Stimulated activated CD8-positive, alpha-beta memory T cell treated with anti-CD3 and anti-CD28 coated beads, Interleukin-15, amount 100 ng/mL, for 4 hours (primary cell): ENCODE measurements around the gene ANTXR2.

Experiments used
- DNase-seq, 2 donors: peaks; one replicate each; pipeline ENCODE4 v3.0.0-alpha.2; 2020; ENCODE audit warnings: low read depth in 2 of 2

ANTXR2 gene

DNA sequence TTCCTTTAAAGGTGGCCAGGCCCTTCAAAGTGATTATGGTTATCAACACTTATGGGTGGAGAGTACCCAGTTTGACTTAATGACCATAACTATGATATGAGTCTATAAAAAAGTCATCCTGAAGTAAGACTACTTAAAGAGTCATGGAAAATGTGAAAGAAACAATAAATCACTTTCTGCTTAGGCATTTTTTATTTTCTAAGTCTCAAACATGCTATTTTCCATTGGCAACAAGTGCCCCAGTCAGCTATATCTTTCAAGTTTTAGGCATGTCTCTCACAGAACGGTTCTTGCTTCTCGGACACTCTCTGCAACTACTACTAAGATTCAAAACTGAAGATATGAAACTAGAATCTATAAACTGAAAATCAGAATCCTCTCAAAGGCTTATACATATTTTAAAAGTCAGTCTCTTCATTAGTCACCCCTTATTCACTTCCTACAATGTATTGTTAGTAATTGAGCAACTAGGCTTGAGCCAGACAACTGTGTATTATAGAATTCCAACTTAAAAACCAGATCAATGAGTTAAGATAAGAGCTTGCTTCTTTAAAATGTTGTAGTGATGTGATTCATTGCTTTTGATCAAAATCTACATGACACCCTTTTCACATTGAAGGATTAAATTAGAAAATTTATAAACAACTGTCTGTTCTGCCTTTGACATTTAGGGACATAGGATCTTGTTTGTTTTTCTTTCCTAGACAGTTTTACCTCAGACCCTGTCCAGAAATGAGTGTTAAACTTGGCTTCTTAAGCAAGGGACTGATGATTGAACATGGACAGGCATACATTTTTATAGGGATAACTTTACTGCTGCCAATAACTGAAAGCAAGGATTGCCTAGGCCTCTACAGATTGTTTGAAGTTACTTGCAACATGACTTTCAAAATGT lies 2.9 kb downstream of the ANTXR2 start:
- DNase-seq = no peak

DNA sequence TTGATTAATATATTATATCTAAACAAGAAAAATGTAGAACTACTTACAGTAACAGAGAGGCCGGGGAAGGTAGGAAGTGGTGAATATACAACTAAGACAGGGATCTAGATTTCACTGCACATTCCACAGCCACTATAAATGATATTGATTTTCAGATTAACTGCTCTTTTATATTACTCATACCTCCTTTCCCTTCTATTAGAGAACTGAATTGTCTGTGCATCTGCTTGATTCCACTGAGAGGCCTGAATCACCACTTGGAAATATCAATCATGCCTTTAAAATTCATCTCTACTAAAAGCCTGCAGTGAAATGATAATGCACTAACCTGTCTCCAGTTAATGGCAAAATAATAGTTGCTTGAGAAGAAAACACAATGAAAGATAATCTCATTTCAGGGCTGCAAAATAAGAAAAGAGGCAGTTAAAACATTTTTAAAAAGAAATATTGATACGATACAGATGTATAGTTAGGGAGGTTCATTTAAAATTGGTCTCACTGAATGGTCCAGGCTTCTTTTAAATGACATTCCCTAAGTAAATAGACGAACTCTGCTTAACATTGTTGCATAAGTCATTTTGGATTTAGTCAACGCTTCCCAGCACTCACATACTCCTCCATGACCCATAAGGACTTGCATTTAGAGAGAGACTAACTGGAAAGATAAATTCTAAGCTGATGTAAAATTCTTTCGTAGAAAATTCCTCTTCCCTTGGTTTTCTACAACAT lies 3.8 kb downstream of the ANTXR2 start:
- DNase-seq = no peak

DNA sequence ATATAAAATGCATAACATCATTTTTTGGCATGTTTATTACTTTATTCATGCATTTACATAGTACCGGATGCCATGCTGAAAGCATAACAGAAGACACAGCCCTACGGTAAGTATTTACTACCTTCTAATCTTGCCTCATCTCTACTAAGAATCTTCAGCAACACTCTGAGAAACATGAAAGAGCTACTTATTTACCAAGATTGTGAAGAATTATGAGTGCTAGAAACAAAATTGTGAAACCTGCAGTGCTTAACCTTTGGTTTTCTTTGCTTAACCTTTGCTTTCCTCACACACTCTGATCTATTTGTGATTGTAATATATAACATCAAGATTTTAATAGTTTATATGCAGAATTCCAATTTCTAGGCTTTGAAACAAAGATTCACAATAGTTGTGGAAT lies 7.4 kb downstream of the ANTXR2 start:
- DNase-seq = no peak

DNA sequence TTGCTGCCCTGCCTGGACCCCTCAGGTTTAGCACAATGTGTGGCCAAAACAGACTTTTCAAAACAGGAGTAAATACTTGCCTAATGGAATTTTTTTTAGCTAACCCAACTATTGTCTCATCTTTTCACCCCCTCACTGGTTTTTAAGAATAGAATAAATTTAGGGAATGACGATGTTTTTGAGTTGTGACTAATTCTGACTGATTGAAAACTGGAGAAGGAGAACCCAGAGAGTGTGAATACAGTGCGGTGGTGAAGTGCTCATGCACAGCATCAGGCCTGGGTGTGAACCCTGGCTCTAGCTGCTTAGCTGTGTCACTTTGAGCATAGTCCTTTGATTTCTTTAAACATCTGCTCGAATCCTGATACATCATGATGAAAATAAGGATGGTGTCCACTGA lies 10.5 kb downstream of the ANTXR2 start:
- DNase-seq = no peak

DNA sequence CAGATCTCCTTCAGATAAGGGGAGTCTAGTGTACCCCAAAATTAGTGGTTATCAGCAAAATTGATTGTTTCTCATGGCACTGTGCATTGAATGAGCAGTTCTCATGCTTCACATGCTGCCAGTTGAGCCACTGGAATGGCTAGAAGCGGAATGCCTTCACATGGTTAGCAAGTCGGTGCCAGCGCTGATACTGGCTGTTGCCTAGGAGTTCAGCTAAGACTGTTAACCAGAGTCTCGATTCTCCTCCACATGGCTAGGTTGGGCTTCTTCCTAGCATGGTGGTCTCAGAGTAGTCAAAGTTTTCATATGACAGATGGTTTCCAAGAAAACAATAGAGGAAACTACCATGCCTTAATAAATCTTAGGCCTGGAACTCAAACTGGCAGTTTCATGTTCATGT lies 12.2 kb downstream of the ANTXR2 start:
- no peak for DNase-seq

DNA sequence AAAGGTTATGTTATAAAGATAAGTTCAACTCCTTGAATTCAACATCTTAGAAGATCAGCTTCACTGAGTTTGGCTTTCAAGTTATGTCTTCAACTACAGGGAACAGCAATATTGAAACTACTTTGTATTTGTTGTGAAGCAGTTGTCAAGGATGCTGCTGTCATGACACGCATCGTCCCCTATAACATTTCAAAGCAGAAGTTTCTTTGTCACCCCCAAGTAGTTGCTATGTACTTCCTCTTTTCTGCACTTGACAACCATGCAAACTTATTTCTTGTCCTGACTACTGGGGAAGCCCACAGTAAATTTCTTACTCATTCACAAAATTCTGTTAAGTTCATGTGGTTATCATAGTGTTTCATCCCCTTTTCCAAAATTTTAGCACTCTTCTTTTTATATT lies 14.3 kb downstream of the ANTXR2 start:
- no peak for DNase-seq

DNA sequence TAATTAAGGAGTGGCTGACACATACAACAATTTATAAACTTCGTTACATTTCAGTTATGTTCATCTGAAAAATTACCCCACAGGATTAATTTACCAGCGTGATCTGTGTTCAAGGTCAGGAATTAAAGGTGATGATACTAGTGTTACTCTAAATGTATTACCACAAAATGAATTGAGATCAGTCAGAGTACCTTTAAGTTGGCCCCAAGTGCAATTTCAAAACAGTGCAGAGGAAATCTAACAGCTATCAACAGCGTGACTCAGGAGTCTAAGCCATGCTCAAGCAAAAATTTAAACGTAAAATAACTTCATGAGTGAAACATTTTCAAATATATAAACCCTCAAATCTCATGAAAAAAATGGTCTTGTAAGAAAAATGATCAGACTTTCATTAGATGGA lies 18.7 kb downstream of the ANTXR2 start:
- DNase-seq = no peak

DNA sequence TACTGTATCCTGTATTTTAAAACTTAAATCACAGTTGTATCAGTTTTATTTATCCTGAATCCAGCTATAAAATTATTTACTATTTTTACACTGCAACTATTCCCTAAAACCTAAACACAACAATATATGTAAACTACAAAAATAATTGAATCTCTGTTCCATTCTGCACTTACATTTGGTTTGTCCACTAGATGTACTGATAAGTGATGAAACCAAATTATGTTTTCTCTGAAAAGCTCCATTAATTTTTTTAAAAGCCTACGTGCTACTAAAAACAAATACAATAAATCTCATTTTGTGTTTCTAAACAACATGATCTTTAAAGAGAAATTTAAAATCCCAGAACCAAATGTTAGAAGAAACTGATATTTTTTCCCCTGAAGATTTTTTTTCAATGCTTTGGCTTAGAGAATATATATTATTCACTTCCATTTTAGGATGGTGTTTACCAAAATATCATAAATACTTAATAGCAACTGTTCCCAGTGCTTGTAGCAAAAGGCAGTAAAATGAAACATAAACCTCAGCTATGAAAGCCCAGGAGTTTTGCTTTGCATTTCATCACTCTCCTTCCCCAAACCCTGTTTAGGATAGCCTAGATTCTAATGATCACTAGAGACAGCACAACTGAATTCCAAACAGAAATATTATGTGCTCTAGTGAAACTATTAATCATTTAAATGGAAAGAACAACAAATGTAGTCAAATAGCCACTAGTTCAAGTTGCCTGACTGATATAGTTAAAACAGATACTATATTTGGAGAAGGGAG lies 19.7 kb downstream of the ANTXR2 start:
- DNase-seq = no peak

DNA sequence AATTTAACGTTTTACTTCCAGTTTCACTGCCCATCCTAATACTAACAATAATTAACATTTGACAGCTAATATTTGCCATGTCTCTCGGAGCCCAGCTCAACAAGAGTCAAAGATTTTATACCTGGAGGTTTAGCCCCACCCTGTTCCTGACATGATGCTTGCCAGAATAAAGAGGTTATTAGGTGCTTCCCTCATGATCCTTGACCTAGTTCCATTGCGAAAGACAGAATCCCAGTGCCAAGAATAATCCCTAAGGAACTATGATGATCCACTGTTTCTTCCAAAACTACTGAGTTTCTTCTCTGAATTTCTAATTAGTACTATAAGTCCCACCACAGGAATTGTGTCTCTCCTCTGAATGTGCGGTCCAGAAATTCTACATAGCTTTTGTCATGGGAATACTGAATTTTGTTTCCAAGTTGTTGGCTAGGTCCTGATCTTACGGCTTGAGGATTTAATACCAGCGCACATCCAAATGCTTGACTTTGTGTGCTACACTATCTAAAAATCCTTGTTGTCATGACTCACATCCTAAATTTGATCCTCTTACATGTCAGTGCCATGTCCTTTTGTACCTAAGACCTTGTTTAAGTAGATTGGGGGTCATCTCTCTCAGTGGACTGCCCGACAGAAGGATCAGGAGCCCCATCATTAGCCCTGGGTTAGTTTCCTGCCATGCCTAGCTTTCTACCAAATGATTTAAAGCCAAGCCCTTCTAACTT lies 23.1 kb downstream of the ANTXR2 start:
- DNase-seq = no peak

DNA sequence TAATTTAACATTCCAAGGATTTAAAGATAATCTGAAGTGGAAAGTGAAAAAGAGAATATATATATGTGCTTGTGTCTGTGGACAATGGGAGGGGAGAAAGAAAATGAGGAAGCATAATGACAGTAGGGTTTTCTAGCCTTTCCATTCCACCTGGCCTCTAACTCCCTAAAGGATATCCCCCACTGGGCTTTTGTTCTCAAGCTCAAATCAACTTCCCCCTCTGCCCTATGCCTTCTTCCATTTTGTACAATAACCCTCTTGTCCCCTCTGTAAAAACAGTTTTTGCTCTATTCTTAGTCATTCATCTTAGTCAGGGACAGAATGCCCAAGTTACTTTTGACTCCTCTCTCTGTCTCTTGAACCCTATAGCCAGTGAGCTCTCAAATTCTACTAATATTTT lies 23.6 kb downstream of the ANTXR2 start:
- no peak for DNase-seq

DNA sequence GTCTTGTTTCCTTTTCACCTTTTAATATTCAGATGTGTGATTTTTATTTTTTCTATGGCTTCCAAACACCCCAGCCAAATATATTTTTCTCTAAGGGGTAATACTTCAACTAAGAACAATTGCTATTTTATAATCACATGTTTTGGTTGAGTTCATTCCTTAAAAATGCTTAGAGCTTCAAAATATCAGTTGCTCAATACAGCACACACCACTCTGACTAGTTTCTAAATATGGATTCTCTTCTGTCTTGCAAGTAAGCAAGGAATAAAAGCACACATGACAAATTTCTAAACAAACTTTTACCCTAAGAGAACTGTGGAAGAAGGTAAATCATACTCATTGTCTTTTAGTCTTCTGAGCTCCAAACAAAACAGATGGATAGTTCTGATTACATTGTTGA lies 27.2 kb downstream of the ANTXR2 start:
- DNase-seq = no peak

DNA sequence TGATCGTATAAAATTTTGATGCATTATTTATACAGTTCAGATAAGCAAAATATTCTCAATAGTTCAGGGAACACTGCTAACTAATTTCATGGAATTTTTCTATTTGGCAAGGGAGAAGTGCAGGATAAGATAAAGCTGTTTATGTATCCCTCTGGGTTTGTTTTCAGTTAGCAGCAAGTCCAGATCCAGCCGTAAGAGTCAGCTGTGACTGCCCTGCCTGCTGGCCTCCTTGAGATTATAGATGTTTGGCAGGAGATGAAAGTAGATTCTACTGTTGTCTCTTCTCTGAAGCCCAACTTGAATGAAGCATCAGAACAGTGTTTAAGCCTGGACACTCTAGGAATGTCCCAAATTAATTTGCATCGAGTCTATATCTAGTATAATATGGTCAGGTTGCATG lies 29.5 kb downstream of the ANTXR2 start:
- DNase-seq = no peak

DNA sequence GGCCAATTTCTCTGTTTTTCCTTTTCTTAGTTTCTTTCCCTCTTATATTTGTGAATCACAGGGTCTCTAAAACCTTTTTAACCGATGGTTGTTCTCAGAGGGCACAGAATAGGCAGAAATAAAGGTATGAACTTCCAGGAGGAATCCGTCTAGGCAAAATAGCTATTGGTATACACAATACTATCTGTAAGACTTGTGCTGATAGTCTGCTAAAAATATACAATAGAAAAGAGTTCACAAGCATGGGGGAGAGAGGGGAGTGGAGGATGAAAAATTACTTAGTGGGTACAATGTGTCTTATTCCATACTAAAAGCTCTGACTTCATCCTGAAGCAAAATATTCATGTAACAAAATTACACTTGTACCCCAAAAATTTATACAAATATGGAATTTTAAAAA lies 30.2 kb downstream of the ANTXR2 start:
- no peak for DNase-seq

DNA sequence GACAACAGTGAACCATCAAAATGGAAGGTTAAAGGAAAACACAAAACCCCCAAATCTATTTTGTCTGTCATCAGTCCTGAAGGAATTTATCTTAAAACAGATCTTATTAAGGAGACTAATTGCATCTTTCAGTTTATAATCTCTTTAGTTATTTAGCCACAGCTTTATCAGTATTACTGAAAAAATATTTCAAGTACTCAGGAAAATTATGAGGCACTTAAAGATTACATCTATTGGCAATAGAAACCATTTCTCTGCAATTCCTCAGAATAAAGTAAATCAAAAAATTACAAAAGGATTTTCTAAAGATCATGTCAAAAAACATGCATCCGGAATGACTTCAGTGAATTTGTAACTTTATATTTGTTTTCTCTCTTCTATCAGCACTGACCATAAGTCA lies 35.2 kb downstream of the ANTXR2 start:
- no peak for DNase-seq

DNA sequence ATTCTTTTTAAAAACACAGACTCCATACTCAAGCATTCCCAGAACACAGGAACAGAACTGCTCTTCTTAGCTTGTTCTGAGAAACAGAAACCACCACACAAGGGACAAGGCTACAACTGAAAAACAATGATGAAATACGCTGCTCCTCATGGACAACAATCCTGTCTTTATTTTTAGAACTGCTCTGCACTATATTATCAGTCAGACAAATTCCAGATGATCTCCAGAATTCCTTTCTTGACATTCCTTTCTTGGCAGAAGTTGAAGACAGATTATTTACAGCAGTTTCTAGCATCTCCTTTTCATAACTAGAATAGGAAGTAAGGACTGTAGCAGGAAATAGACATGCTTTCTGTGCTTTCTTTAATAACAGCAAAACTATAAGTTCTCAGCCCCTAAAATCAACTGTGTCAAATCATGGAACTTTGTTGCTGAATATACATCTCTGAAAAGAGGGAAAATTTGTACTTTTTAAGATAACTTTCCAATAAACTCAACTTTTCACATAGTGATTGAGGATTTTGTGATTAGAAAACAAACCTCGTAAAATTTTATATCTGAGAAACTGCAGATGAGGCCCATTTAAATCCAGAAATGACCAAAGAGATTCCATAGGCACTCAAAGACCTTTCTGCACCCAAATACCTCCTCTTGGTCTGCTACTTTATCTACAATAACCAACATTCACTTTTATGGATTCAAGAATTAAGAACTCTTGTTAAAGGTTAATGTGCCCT lies 35.9 kb downstream of the ANTXR2 start:
- no peak for DNase-seq

DNA sequence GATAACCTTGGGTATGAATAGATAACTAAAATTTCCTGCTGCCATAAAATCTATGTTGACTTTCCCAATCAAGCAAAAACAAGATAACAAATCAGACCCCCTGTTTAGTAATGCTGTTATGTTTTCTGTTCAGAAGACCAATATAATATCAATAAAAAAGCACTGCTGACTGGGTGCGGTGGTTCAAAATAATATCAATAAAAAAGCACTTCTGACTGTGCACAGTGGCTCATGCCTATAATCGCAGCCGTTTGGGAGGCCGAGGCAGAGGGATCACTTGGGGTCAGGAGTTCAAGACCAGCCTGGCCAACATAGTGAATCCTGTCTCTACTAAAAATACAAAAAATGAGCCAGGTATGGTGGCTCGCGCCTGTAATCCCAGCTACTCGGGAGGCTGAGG lies 36.7 kb downstream of the ANTXR2 start:
- no peak for DNase-seq

DNA sequence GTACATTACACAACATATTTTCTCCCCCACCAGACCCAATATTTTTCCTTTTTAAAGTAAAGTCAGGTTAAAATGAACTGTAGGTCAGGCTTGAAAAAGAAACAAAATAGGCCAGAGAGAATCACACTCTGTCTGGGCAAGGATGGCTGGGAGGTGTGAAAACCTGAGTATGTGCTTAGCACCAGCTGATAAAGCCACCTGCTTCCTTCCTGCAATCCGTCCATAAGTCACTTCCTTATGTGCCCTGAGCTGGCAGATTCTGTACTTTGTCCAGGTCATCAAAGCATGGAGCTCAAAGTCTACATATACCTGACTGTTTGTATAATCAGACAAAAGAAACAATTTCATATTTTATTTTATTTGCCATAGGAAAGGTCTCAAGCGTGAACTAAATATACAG lies 37.7 kb downstream of the ANTXR2 start:
- no peak for DNase-seq

DNA sequence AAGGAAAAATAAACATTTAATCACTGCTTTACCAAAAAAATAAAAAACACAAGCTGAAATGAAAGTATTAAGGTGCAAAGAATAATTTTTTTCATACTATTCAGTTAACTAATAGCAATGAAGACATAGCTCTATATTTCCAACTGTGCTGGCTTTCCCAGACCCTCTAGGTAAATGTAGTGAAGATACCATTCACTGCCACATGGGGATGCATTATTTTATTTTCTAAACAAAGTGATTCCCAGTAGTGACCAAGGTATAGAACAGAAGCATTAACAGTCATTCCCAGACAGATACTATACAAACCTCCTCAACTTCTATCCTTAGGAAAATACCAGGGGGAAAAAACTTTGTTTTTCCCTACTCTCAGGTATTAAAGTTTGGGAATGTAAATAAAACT lies 39.4 kb downstream of the ANTXR2 start:
- no peak for DNase-seq

DNA sequence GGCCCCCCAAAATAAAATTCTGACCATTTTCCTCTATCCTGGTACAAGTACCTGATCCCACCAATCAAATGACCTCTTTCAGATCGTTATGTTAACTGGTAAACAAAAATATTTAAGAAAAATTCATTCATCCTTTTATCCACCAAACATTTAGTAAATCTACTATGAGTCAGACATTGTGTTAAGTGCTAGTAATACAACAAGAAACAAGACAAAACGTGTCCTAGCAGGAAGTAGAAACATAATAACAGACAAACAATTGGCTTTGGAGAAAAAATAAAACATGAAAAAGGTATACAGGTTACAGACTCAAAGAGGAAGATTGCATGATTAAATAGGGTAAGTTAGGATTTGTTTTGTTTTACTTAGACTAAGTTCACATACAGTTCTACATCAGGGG lies 43.7 kb downstream of the ANTXR2 start:
- DNase-seq = no peak

DNA sequence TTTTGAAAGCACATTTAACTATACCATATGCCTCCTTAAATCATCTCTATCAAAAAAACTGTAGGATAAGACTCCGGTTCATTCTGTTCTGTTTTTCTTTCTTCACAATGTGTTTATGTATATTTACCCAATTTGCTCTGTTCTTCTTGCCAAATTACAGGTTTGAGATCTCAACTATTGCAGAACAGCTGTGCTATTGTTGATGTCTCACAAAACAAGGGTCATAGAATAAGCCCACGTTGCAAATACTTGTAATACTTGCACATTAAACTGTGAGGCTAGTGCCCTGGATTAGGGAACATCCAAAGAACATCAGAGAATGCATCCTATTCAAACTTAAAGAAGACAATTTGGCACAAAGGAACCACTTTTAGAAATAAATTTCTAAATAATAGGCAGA lies 45.4 kb downstream of the ANTXR2 start:
- no peak for DNase-seq

DNA sequence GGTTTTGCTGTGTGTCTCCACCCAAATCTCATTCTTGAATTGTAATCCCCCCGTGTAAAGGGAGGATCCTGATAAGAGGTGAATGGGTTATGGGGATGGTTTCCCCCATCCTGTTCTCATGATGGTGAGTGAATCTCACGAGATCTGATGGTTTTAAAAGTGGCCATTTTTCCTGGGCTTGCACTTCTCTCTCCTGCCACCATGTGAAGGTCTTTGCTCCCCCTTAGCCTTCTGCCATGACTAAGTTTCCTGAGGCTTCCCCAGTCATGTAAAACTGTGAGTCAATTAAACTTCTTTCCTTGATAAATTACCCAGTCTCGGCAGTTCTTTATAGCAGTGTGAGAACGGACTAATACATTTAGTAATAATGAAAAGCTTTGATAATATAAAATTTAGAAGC lies 46.9 kb downstream of the ANTXR2 start:
- no peak for DNase-seq
